Neural crest cell (in vitro differentiated cells): ENCODE measurements around the gene CNTNAP2. TPM values are rescaled to one million over a fixed set of nuclear protein-coding genes. Genes with fewer than 3 reads are reported as not detected.

ENCODE experiments used
- DNase-seq: peaks from one replicate; pipeline ENCODE4 v3.0.0; 2021; ENCODE audit warnings: low read depth, mixed read lengths, low spot score
- H3K27ac Mint-ChIP-seq: one replicate; pipeline ENCODE4 v1.8.0; 2021; ENCODE audit warnings: mild to moderate bottlenecking, mixed read lengths; ENCODE audit not compliant: unreplicated experiment
- H3K27me3 Mint-ChIP-seq: 2 replicates; pipeline ENCODE4 v1.8.0; 2021; ENCODE audit warnings: low read depth, mild to moderate bottlenecking, mixed read lengths
- H3K36me3 Mint-ChIP-seq: 2 replicates; pipeline ENCODE4 v1.8.0; 2021; ENCODE audit warnings: low read depth, mild to moderate bottlenecking, mixed read lengths
- H3K4me1 Mint-ChIP-seq: 2 replicates; pipeline ENCODE4 v1.8.0; 2021; ENCODE audit warnings: mixed read lengths
- H3K4me3 Mint-ChIP-seq: one replicate; pipeline ENCODE4 v1.8.0; 2021; ENCODE audit warnings: mild to moderate bottlenecking, mixed read lengths
- H3K9me3 Mint-ChIP-seq: 2 replicates; pipeline ENCODE4 v1.8.0; 2021; ENCODE audit warnings: mixed read lengths
- total RNA-seq: library from RNA; stranded (reverse); gene quantifications from 2 replicates; pipeline ENCODE4 v1.2.1, GENCODE V29; 2021
- TF ChIP-seq, protein P1 (sequence below): fragments of 200-600 bp; sonication (generic); conservative IDR thresholded peaks from 2 replicates; pipeline ENCODE4 v1.5.0; 2021; ENCODE audit warnings: antibody characterized with exemption, mild to moderate bottlenecking

Gene CNTNAP2
- total RNA-seq, 1 donor from 2014 or later, result 12.9 TPM

GRCh38 chr7:147510201-147510542, 1393.6 kb downstream of the CNTNAP2 start:
- TF ChIP-seq, protein P1, sequence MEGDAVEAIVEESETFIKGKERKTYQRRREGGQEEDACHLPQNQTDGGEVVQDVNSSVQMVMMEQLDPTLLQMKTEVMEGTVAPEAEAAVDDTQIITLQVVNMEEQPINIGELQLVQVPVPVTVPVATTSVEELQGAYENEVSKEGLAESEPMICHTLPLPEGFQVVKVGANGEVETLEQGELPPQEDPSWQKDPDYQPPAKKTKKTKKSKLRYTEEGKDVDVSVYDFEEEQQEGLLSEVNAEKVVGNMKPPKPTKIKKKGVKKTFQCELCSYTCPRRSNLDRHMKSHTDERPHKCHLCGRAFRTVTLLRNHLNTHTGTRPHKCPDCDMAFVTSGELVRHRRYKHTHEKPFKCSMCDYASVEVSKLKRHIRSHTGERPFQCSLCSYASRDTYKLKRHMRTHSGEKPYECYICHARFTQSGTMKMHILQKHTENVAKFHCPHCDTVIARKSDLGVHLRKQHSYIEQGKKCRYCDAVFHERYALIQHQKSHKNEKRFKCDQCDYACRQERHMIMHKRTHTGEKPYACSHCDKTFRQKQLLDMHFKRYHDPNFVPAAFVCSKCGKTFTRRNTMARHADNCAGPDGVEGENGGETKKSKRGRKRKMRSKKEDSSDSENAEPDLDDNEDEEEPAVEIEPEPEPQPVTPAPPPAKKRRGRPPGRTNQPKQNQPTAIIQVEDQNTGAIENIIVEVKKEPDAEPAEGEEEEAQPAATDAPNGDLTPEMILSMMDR, result no peak
- no peak overlapping the region for H3K4me3 Mint-ChIP-seq
- H3K9me3 Mint-ChIP-seq, result peaks cover 18% of the 10 kb centered on the region
- no peak for DNase-seq
- no peaks in the 10 kb centered on the region for H3K27me3 Mint-ChIP-seq
- peaks cover 20% of the 10 kb centered on the region for H3K4me1 Mint-ChIP-seq
- H3K27ac Mint-ChIP-seq, result no peak overlapping the region
- H3K36me3 Mint-ChIP-seq, result no peaks in the 10 kb centered on the region

DNA sequence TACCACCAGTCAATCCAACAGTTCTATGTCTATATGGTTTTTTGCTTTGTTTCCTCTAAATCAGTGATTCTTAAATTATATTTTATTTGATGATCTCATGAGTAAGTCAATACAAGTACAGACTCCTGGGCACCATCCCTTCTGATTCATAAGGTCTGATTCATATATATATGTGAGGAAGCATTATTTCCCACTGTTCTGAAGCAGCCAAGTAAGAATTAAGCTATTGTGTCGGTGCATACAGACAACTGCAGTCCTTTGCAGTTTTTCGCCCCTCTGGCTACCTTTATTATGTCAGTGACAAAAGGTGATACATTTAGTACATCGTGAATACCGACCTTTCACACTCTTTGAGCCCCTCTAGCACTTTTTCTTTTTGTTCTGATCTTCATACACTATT, 1394.3 kb downstream of the CNTNAP2 start:
- H3K9me3 Mint-ChIP-seq, result peaks cover 18% of the 10 kb centered on the region
- no peak overlapping the region for H3K4me3 Mint-ChIP-seq
- H3K36me3 Mint-ChIP-seq, result no peaks in the 10 kb centered on the region
- no peaks in the 10 kb centered on the region for H3K27me3 Mint-ChIP-seq
- TF ChIP-seq, protein P1, result no peak
- H3K4me1 Mint-ChIP-seq, result peaks cover 20% of the 10 kb centered on the region
- no peak for DNase-seq
- no peak overlapping the region for H3K27ac Mint-ChIP-seq

DNA sequence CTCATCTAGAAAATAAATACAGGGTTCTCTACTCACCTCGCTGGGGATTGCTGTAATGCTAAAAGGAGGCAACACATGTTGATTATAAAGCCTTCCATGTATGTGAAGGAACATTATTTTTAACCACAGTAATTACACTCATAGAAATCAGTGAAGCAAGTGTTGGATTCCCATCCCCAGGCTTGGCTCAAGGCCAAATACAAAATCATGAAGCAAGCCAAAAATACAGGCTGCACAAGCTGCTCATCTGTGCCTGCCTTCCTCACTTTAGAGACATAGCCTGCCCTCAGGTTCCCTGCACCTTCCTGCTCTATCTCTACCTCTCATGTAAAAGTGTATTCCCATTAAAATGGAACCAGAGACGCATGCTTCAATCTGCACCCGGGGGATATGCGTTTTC, 1396.8 kb downstream of the CNTNAP2 start:
- DNase-seq, result no peak
- Mint-ChIP-seq H3K4me1 (peaks cover 36% of the 10 kb centered on the region), H3K27ac (no peak overlapping the region), H3K9me3 (peaks cover 5% of the 10 kb centered on the region), H3K36me3 (peaks cover 2% of the 10 kb centered on the region), H3K27me3 (no peaks in the 10 kb centered on the region), H3K4me3 (no peak overlapping the region)
- TF ChIP-seq, protein P1, result no peak

- Mint-ChIP-seq H3K9me3 (peaks cover 7% of the 10 kb centered on the region), H3K36me3 (peaks cover 3% of the 10 kb centered on the region), H3K4me1 (peaks cover 28% of the 10 kb centered on the region), H3K27me3 (no peaks in the 10 kb centered on the region), H3K27ac (no peak overlapping the region), H3K4me3 (no peak overlapping the region)
- TF ChIP-seq, protein P1, result no peak
- DNase-seq, result no peak
These were observed 1399.8 kb downstream of the CNTNAP2 start for GRCh38 chr7:147516391-147516790.

- peaks cover 7% of the 10 kb centered on the region for H3K9me3 Mint-ChIP-seq
- no peak overlapping the region for H3K27ac Mint-ChIP-seq
- H3K4me1 Mint-ChIP-seq, result peaks cover 21% of the 10 kb centered on the region
- TF ChIP-seq, protein P1, result no peak
- H3K4me3 Mint-ChIP-seq, result peak overlapping the region; percentile 13
- peak; percentile 5 for DNase-seq
- H3K27me3 Mint-ChIP-seq, result no peaks in the 10 kb centered on the region
- H3K36me3 Mint-ChIP-seq, result peaks cover 3% of the 10 kb centered on the region
These were observed 1402.5 kb downstream of the CNTNAP2 start for GRCh38 chr7:147519062-147519461.

GRCh38 chr7:147523056-147523455, 1406.5 kb downstream of the CNTNAP2 start:
- DNase-seq, result no peak
- Mint-ChIP-seq H3K4me3 (no peak overlapping the region), H3K27me3 (no peaks in the 10 kb centered on the region), H3K4me1 (peaks cover 9% of the 10 kb centered on the region), H3K27ac (no peak overlapping the region), H3K36me3 (peaks cover 3% of the 10 kb centered on the region), H3K9me3 (peaks cover 2% of the 10 kb centered on the region)
- TF ChIP-seq, protein P1, result no peak
